Stimulated activated CD4-positive, alpha-beta T cell treated with anti-CD3 and anti-CD28 coated beads, Interleukin-12 subunit alpha, Interleukin-12 subunit beta, amount 100 ng/mL, for 4 hours (primary cell): ENCODE data around the gene SYT15.
"Not testable (repeated sequence)": the region's sequence is repeated elsewhere in the genome, so short reads cannot be mapped to it uniquely, and the experiment has no call there.

Experiments
- DNase-seq: peaks from one replicate; pipeline ENCODE4 v3.0.0-alpha.2; 2020

The SYT15 gene

GRCh38 chr10:46557319-46558121 lies 21.4 kb upstream of the SYT15 start:
- DNase-seq: no peak

GRCh38 chr10:46558122-46558391 lies 20.9 kb upstream of the SYT15 start:
- DNase-seq: no peak

- no peak for DNase-seq
These were observed 20.3 kb upstream of the SYT15 start for GRCh38 chr10:46558392-46559185.

GRCh38 chr10:46559231-46559671 lies 19.7 kb upstream of the SYT15 start:
- DNase-seq: no peak

- DNase-seq: no peak
These were observed 18.5 kb upstream of the SYT15 start for GRCh38 chr10:46560381-46560780.

GRCh38 chr10:46560952-46561351 lies 18.0 kb upstream of the SYT15 start:
- DNase-seq: no peak

- DNase-seq: not testable (repeated sequence)
These were observed 13.2 kb upstream of the SYT15 start for GRCh38 chr10:46565591-46566332.

- DNase-seq: not testable (repeated sequence)
These were observed 11.8 kb upstream of the SYT15 start for GRCh38 chr10:46567151-46567550.

- DNase-seq: not testable (repeated sequence)
These were observed 8.3 kb upstream of the SYT15 start for GRCh38 chr10:46570655-46571054.

- not testable (repeated sequence) for DNase-seq
These were observed 6.2 kb upstream of the SYT15 start for GRCh38 chr10:46572765-46573164.

GRCh38 chr10:46573314-46573713 lies 5.6 kb upstream of the SYT15 start:
- not testable (repeated sequence) for DNase-seq

GRCh38 chr10:46573884-46574283 lies 5.0 kb upstream of the SYT15 start:
- DNase-seq: not testable (repeated sequence)

- not testable (repeated sequence) for DNase-seq
These were observed 1.1 kb upstream of the SYT15 start for GRCh38 chr10:46577624-46578473.

GRCh38 chr10:46579378-46579777 lies 450 bp downstream of the SYT15 start:
- DNase-seq: not testable (repeated sequence)

GRCh38 chr10:46581997-46582396 lies 3.1 kb downstream of the SYT15 start:
- DNase-seq: not testable (repeated sequence)

- DNase-seq: not testable (repeated sequence)
These were observed 3.6 kb downstream of the SYT15 start for GRCh38 chr10:46582568-46582967.

- not testable (repeated sequence) for DNase-seq
These were observed 5.3 kb downstream of the SYT15 start for GRCh38 chr10:46584196-46584595.

GRCh38 chr10:46585246-46585645 lies 6.3 kb downstream of the SYT15 start:
- DNase-seq: not testable (repeated sequence)

GRCh38 chr10:46587546-46587945 lies 8.6 kb downstream of the SYT15 start:
- not testable (repeated sequence) for DNase-seq

GRCh38 chr10:46588221-46588620 lies 9.3 kb downstream of the SYT15 start:
- not testable (repeated sequence) for DNase-seq

- not testable (repeated sequence) for DNase-seq
These were observed 10.7 kb downstream of the SYT15 start for GRCh38 chr10:46589589-46589988.

GRCh38 chr10:46591053-46591452 lies 12.1 kb downstream of the SYT15 start:
- DNase-seq: not testable (repeated sequence)
